Fibroblast of lung (primary cell): ENCODE results near the gene FOXR1. TPM values are rescaled to one million over a fixed set of nuclear protein-coding genes. Genes with fewer than 3 reads are reported as not detected.

Experiments
- polyA plus RNA-seq, 2 donors: library from polyadenylated mRNA; depleted of rRNA in 1 of 2; stranded (reverse) in 1 of 2; unstranded in 1 of 2; fragments of >200 nt; gene quantifications; 2 replicates each; pipeline ENCODE4 v1.2.1, GENCODE V29; 2011 to 2012; ENCODE audit warnings: missing spikeins in 1 of 2
- total RNA-seq: library from RNA; depleted of rRNA; stranded (reverse); fragments of >200 nt; gene quantifications from 2 replicates; pipeline ENCODE4 v1.2.1, GENCODE V29; 2014

FOXR1 gene
- total and polyA plus RNA-seq, 2 donors (not counting 1 experiment from before 2014, with no cell fraction given), result not detected

Other genes with a start within 250 kb of the FOXR1 start
- gene DDX6, start 180.6 kb upstream of the FOXR1 start, total RNA-seq, result 92.2 and 105 TPM in 2 replicates
- gene DDX6, start 180.6 kb upstream of the FOXR1 start, polyA plus RNA-seq, result 75.7 and 91.2 TPM in 2 replicates
- gene CXCR5, start 87.9 kb upstream of the FOXR1 start, total RNA-seq, result not detected in 2 replicates
- gene CXCR5, start 87.9 kb upstream of the FOXR1 start, polyA plus RNA-seq, result not detected in 2 replicates
- 11.0 and 23.1 TPM in 2 replicates for gene BCL9L, start 45.8 kb upstream of the FOXR1 start, total RNA-seq
- gene BCL9L, start 45.8 kb upstream of the FOXR1 start, polyA plus RNA-seq, result 7.0 and 11.5 TPM in 2 replicates
- gene UPK2, start 15.5 kb upstream of the FOXR1 start, total RNA-seq, result not detected in 2 replicates
- not detected in 2 replicates for gene UPK2, start 15.5 kb upstream of the FOXR1 start, polyA plus RNA-seq
- 15.2 and 21.5 TPM in 2 replicates for gene CENATAC, start 26.4 kb downstream of the FOXR1 start, total RNA-seq
- gene CENATAC, start 26.4 kb downstream of the FOXR1 start, polyA plus RNA-seq, result 10.1 and 11.0 TPM in 2 replicates
- gene RPS25, start 46.6 kb downstream of the FOXR1 start, total RNA-seq, result 525 and 1,335 TPM in 2 replicates
- gene RPS25, start 46.6 kb downstream of the FOXR1 start, polyA plus RNA-seq, result 2,775 and 2,854 TPM in 2 replicates
- gene TRAPPC4, start 47.0 kb downstream of the FOXR1 start, total RNA-seq, result 60.6 and 74.7 TPM in 2 replicates
- 109 and 207 TPM in 2 replicates for gene TRAPPC4, start 47.0 kb downstream of the FOXR1 start, polyA plus RNA-seq
- gene SLC37A4, start 59.1 kb downstream of the FOXR1 start, total RNA-seq, result 10.0 and 10.1 TPM in 2 replicates
- gene SLC37A4, start 59.1 kb downstream of the FOXR1 start, polyA plus RNA-seq, result 12.6 and 14.4 TPM in 2 replicates
- 73.7 and 77.3 TPM in 2 replicates for gene HYOU1, start 85.4 kb downstream of the FOXR1 start, total RNA-seq
- 85.6 and 116 TPM in 2 replicates for gene HYOU1, start 85.4 kb downstream of the FOXR1 start, polyA plus RNA-seq
- 26.7 and 34.3 TPM in 2 replicates for gene VPS11, start 96.1 kb downstream of the FOXR1 start, total RNA-seq
- gene VPS11, start 96.1 kb downstream of the FOXR1 start, polyA plus RNA-seq, result 9.1 and 13.7 TPM in 2 replicates
- gene HMBS, start 113.1 kb downstream of the FOXR1 start, total RNA-seq, result 6.9 and 9.4 TPM in 2 replicates
- 23.8 and 36.6 TPM in 2 replicates for gene HMBS, start 113.1 kb downstream of the FOXR1 start, polyA plus RNA-seq
- 14.5 and 14.6 TPM in 2 replicates for gene DPAGT1, start 130.1 kb downstream of the FOXR1 start, total RNA-seq
- gene DPAGT1, start 130.1 kb downstream of the FOXR1 start, polyA plus RNA-seq, result 44.9 and 53.0 TPM in 2 replicates
- gene C2CD2L, start 135.6 kb downstream of the FOXR1 start, total RNA-seq, result 1.8 and 3.0 TPM in 2 replicates
- 3.0 and 4.2 TPM in 2 replicates for gene C2CD2L, start 135.6 kb downstream of the FOXR1 start, polyA plus RNA-seq
- gene HINFP, start 149.8 kb downstream of the FOXR1 start, total RNA-seq, result 13.5 and 14.4 TPM in 2 replicates
- gene HINFP, start 149.8 kb downstream of the FOXR1 start, polyA plus RNA-seq, result 12.4 and 13.1 TPM in 2 replicates
- under 0.01 and 0.17 TPM in 2 replicates for gene ABCG4, start 177.3 kb downstream of the FOXR1 start, total RNA-seq
- gene ABCG4, start 177.3 kb downstream of the FOXR1 start, polyA plus RNA-seq, result 0.05 and 0.12 TPM in 2 replicates
- gene NLRX1, start 197.0 kb downstream of the FOXR1 start, total RNA-seq, result 12.8 and 21.3 TPM in 2 replicates
- 5.7 and 6.6 TPM in 2 replicates for gene NLRX1, start 197.0 kb downstream of the FOXR1 start, polyA plus RNA-seq
- gene NHERF4, start 213.7 kb downstream of the FOXR1 start, total RNA-seq, result not detected in 2 replicates
- gene NHERF4, start 213.7 kb downstream of the FOXR1 start, polyA plus RNA-seq, result not detected in 2 replicates
- 6.4 and 12.4 TPM in 2 replicates for gene CBL, start 234.6 kb downstream of the FOXR1 start, total RNA-seq
- 11.1 and 17.6 TPM in 2 replicates for gene CBL, start 234.6 kb downstream of the FOXR1 start, polyA plus RNA-seq